ENCODE results near the gene NHLH1.

- TF ChIP-seq CTCF (conservative IDR thresholded peaks at IDR 0.05; ENCODE audit: low read depth, low read length) (no peak), EZH2 (IDR thresholded peaks at IDR 0.05; ENCODE audit: borderline replicate concordance, low read depth, low read length, poor library complexity, severe bottlenecking) (no peak)
These were observed 3.9 kb upstream of the NHLH1 start for GRCh38 chr1:160363010-160363409.
